Small intestine (tissue), 7 donors: ENCODE data around the gene TMEM255B. TPM values are rescaled to one million over a fixed set of nuclear protein-coding genes. Genes with fewer than 3 reads are reported as not detected.
"Not testable (repeated sequence)": the region's sequence is repeated elsewhere in the genome, so short reads cannot be mapped to it uniquely, and the experiment has no call there.

Experiments used
- DNase-seq, 2 donors: peaks; one replicate each; pipeline versions ENCODE4 v3.0.0 to v3.0.0-alpha.2; 2013
- FAIRE-seq: peaks from 2 replicates; lab custom pipeline; 2012; peaks lifted over from hg19 to GRCh38; lab: Jason Lieb, UNC
- H3K27ac ChIP-seq, 3 donors: one replicate each; pipeline ENCODE4 v1.5.1; 2013; ENCODE audit warnings: low read length in 2 of 3, mild to moderate bottlenecking in 2 of 3, control low read depth in 1 of 3, inconsistent platforms in 1 of 3, low read depth in 1 of 3, moderate library complexity in 1 of 3
- H3K27me3 ChIP-seq, 3 donors: one replicate each; pipeline ENCODE4 v1.6.1; 2013; ENCODE audit warnings: low read length in 3 of 3, inconsistent platforms in 1 of 3; ENCODE audit not compliant: control insufficient read depth in 3 of 3, insufficient read depth in 3 of 3
- H3K36me3 ChIP-seq, 3 donors: one replicate each; pipeline ENCODE4 v1.6.1; 2013; ENCODE audit warnings: low read length in 3 of 3, inconsistent platforms in 1 of 3, low read depth in 1 of 3, mild to moderate bottlenecking in 1 of 3, moderate library complexity in 1 of 3; ENCODE audit not compliant: control insufficient read depth in 3 of 3, insufficient read depth in 2 of 3
- H3K4me1 ChIP-seq, 3 donors: one replicate each; pipeline ENCODE4 v1.6.1; 2013; ENCODE audit warnings: low read length in 2 of 3, inconsistent platforms in 1 of 3, low read depth in 1 of 3, mild to moderate bottlenecking in 1 of 3, moderate library complexity in 1 of 3; ENCODE audit not compliant: control insufficient read depth in 3 of 3, insufficient read depth in 2 of 3
- H3K4me3 ChIP-seq, 3 donors: one replicate each; pipeline ENCODE4 v1.5.1; 2013; ENCODE audit warnings: low read length in 3 of 3, control low read depth in 1 of 3, inconsistent platforms in 1 of 3, low read depth in 1 of 3, mild to moderate bottlenecking in 1 of 3, moderate library complexity in 1 of 3
- H3K9me3 ChIP-seq, 2 donors: one replicate each; pipeline ENCODE4 v1.6.1; 2013; ENCODE audit warnings: low read depth in 1 of 2, low read length in 1 of 2; ENCODE audit not compliant: control insufficient read depth in 2 of 2, insufficient read depth in 1 of 2
- WGBS, 3 donors: extraction: QIAGEN DNeasy Blood & Tissue Kit; methylation state at CpG; one replicate each; pipeline ENCODE4 v1.1.7; 2013; 5-methylcytosine and 5-hydroxymethylcytosine counted together
- polyA plus RNA-seq, 4 donors: library from polyadenylated mRNA; stranded (reverse) in 3 of 4; unstranded in 1 of 4; fragments of 200-250 nt in 3 of 4; fragments of 120-200 nt in 1 of 4; gene quantifications; one replicate each; pipeline versions ENCODE4 v1.2.1 to v1.2.3, GENCODE V29; 2013
- donor health status: healthy with polysubstance abuse.
- donor health status: control.
- donor health status: control.
- donor health status: Bipolar disorder and iron deficiency.
- donor health status: healthy.

Gene TMEM255B
- polyA plus RNA-seq, 4 donors, result 1.4 to 9.3 (median 2.6) TPM; not detected in 1

GRCh38 chr13:113788413-113789135, 29.5 kb downstream of the TMEM255B start:
- Histone ChIP-seq H3K27me3 (peaks cover 0 to 4% (median 0%) of the 10 kb centered on the region in 3 donors), H3K36me3 (no peaks in the 10 kb centered on the region), H3K9me3 (peaks cover 0 to 3% of the 10 kb centered on the region in 2 donors), H3K4me3 (no peak overlapping the region), H3K4me1 (peaks cover 0 to 2% (median 0%) of the 10 kb centered on the region in 3 donors), H3K27ac (no peak overlapping the region)
- FAIRE-seq (no peak), DNase-seq (no peak)
- WGBS, 3 donors, result 74 to 85% (median 81%) methylated on average over 30 to 31 of the region's 31 CpGs

DNA sequence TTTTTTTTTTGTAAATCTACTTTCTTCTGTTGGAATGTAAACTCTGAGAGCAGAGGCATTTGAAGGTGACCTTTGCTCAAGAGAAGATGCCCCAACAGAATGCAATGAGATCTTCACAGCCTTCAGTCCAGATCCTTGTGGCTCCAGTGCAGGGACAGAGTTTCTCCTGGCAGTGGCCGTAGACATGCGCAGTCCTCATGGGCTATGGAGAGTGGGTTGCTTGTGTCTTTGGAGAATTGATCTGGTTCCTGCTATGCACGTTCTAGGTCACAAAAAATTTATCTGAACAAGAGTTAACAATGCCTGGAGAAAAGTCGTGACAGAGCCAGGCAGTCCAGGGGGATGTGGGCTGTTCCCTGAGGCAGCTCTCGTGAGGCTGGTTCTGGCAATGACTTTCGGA, 30.1 kb downstream of the TMEM255B start:
- H3K4me1 ChIP-seq, result peaks cover 0 to 2% (median 0%) of the 10 kb centered on the region in 3 donors
- 67 to 76% (median 71%) methylated on average over 6 of the region's 6 CpGs for WGBS, 3 donors
- DNase-seq, result no peak
- no peaks in the 10 kb centered on the region for H3K36me3 ChIP-seq
- H3K4me3 ChIP-seq, result no peak overlapping the region
- H3K27ac ChIP-seq, result no peak overlapping the region
- no peak for FAIRE-seq
- H3K9me3 ChIP-seq, result peaks cover 0 to 3% of the 10 kb centered on the region in 2 donors
- peaks cover 0 to 4% (median 0%) of the 10 kb centered on the region in 3 donors for H3K27me3 ChIP-seq

- not testable (repeated sequence) for H3K4me3 ChIP-seq, H3K27ac ChIP-seq, H3K4me1 ChIP-seq, H3K27me3 ChIP-seq, H3K9me3 ChIP-seq, H3K36me3 ChIP-seq, DNase-seq, FAIRE-seq
- WGBS, 3 donors, result 90 to 92% (median 90%) methylated on average over 11 to 13 of the region's 13 CpGs
Measured at GRCh38 chr13:113789931-113790330, 30.9 kb downstream of the TMEM255B start.

- Histone ChIP-seq H3K9me3 (no peaks in the 10 kb centered on the region), H3K27me3 (peaks cover 0 to 4% (median 0%) of the 10 kb centered on the region in 3 donors), H3K4me3 (no peak overlapping the region), H3K27ac (no peak overlapping the region), H3K4me1 (peaks cover 0 to 2% (median 0%) of the 10 kb centered on the region in 3 donors), H3K36me3 (no peaks in the 10 kb centered on the region)
- DNase-seq (no peak), FAIRE-seq (no peak)
- 71 to 83% (median 78%) methylated on average over 12 to 17 of the region's 17 CpGs for WGBS, 3 donors
Measured at GRCh38 chr13:113791226-113791625, 32.2 kb downstream of the TMEM255B start.

- WGBS, 3 donors, result 83 to 92% (median 88%) methylated on average over 19 of the region's 19 CpGs
- DNase-seq (no peak), FAIRE-seq (no peak)
- Histone ChIP-seq H3K4me3 (no peak overlapping the region), H3K27me3 (peaks cover 0 to 4% (median 0%) of the 10 kb centered on the region in 3 donors), H3K36me3 (no peaks in the 10 kb centered on the region), H3K9me3 (no peaks in the 10 kb centered on the region), H3K27ac (no peak overlapping the region), H3K4me1 (peaks cover 0 to 2% (median 0%) of the 10 kb centered on the region in 3 donors)
Measured at GRCh38 chr13:113791761-113792160, 32.7 kb downstream of the TMEM255B start.

DNA sequence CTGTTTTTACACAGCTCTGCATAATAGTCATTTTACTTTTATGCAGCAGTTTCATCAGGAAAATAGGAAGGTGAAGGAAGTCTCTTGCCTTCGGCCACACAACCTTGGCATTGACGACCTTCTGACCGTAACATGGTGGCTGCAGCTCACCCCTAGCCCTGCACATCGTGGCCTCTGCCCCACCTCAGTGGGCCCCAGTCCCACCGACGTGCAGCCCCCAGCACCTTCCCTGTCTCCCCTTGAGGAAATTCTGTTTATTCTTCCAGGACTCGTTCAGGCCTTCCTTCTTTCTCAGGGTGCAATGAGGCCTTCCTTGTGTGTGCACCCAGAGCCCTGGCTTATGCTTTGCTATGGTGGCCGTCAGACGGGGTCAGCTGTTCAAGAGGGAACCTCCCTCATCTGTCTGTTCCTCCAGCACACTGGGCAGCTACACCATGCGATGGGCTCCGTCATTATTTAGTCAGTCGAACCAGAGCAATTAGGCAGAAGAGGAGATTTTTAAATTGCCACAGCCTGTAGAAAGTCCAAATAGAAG, 33.3 kb downstream of the TMEM255B start:
- FAIRE-seq, result no peak
- no peaks in the 10 kb centered on the region for H3K9me3 ChIP-seq
- no peaks in the 10 kb centered on the region for H3K36me3 ChIP-seq
- no peak overlapping the region for H3K4me3 ChIP-seq
- H3K27ac ChIP-seq, result no peak overlapping the region
- no peak for DNase-seq
- H3K27me3 ChIP-seq, result peaks cover 0 to 4% (median 0%) of the 10 kb centered on the region in 3 donors
- H3K4me1 ChIP-seq, result peaks cover 0 to 1% (median 0%) of the 10 kb centered on the region in 3 donors
- 71 to 81% (median 75%) methylated on average over 12 of the region's 12 CpGs for WGBS, 3 donors

DNA sequence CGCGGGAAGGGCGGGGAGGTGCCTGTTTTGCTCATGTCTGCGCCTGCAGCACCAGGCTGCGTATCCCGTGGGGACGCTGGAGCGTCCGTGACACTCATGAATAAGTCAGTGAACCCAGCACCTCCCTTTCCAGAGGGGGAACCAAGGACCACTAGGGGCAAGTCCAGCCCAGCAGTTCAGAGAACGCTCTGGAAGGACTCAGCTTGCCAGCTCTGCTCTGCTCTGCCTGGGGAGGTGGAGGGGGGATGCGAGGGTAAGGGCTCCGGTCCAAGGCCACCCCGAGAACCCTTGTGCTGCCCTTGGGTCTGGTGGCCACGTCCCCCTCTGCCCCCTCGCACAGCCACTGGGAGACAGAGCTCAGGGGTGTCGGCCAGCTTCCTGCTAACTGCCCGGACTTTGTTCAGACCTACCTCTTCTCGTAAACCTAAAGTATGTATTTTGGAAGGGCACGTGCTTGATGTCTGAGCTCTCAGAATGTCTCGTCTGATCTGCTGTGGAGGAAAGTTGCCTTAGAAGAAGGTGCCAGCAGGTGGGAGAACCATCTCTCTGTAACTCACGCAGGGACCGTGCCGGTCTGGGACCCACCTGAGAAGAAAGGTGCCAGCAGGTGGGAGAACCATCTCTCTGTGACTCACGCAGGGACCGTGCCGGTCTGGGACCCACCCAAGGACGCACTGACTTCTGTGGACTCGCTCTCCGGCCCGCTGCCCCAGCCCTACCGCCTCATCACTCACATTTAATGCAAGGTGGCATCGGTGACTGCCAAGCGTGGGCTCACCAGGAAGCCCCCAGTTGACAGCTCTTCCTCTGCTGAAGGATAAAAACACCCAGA, 34.1 kb downstream of the TMEM255B start:
- H3K4me1 ChIP-seq, result no peaks in the 10 kb centered on the region
- no peak for FAIRE-seq
- no peak for DNase-seq
- H3K4me3 ChIP-seq, result no peak overlapping the region
- WGBS, 3 donors, result 60 to 79% (median 66%) methylated on average over 33 of the region's 33 CpGs
- H3K27me3 ChIP-seq, result peaks cover 0 to 4% (median 0%) of the 10 kb centered on the region in 3 donors
- H3K27ac ChIP-seq, result no peak overlapping the region
- no peaks in the 10 kb centered on the region for H3K36me3 ChIP-seq
- H3K9me3 ChIP-seq, result no peaks in the 10 kb centered on the region

- Histone ChIP-seq H3K27me3 (peaks cover 0 to 4% (median 0%) of the 10 kb centered on the region in 3 donors), H3K4me3 (no peak overlapping the region), H3K36me3 (no peaks in the 10 kb centered on the region), H3K27ac (no peak overlapping the region), H3K4me1 (no peaks in the 10 kb centered on the region), H3K9me3 (no peaks in the 10 kb centered on the region)
- FAIRE-seq (no peak), DNase-seq (no peak)
- WGBS, 3 donors, result 92 to 95% (median 93%) methylated on average over 15 of the region's 15 CpGs
Measured at GRCh38 chr13:113793718-113794085, 34.7 kb downstream of the TMEM255B start.
